H1 (cell line): Measurements from ENCODE around the gene ENTPD6. TPM values are rescaled to one million over a fixed set of nuclear protein-coding genes. Genes with fewer than 3 reads are reported as not detected.

Source experiments
- POLR2AphosphoS5 ChIP-seq: IDR thresholded peaks from 2 replicates; pipeline ENCODE4 v1.6.1; 2011; ENCODE audit warnings: low read depth, low read length
- polyA plus RNA-seq, 7 experiments: library from polyadenylated mRNA; depleted of rRNA in 3 of 7; stranded (reverse) in 5 of 7; unstranded in 2 of 7; fragments of >200 nt in 5 of 7; fragments of 200-250 nt in 2 of 7; gene quantifications; 1 replicate in 5 of 7; 2 replicates in 1 of 7; 4 replicates in 1 of 7; pipeline versions ENCODE4 v1.2.1 to v1.2.3, GENCODE V29; 2011 to 2013; ENCODE audit warnings: missing spikeins in 2 of 7, mixed read lengths in 2 of 7
- total RNA-seq: library from RNA; stranded (reverse); fragmentation: NEBNext Ultra II Directional; extraction: Animal tissue kit (Norgen Biotek cat#: 25700); gene quantifications from 2 replicates; pipeline ENCODE4 v1.2.1, GENCODE V29; 2021
- TF ChIP-seq, protein P1 (sequence below): fragments of 300-600 bp; sonication (generic); IDR thresholded peaks from 2 replicates; pipeline ENCODE4 v1.7.1; 2012; ENCODE audit warnings: low read length, moderate library complexity, mild to moderate bottlenecking, inconsistent platforms; ENCODE audit not compliant: insufficient replicate concordance
- TF ChIP-seq, protein P2 (sequence below): IDR thresholded peaks from 2 replicates; pipeline ENCODE4 v1.6.1; 2011; ENCODE audit warnings: low read length, improper control_type of control experiment

ENTPD6 gene
- total and polyA plus RNA-seq, 2 of the 8 experiments (the other 6 are each of a cell fraction or from before 2014, with no cell fraction given), result 47.8 to 57.3 TPM

GRCh38 chr20:25203089-25203488 lies 7.6 kb downstream of the ENTPD6 start (continued):
- TF ChIP-seq, protein P1, sequence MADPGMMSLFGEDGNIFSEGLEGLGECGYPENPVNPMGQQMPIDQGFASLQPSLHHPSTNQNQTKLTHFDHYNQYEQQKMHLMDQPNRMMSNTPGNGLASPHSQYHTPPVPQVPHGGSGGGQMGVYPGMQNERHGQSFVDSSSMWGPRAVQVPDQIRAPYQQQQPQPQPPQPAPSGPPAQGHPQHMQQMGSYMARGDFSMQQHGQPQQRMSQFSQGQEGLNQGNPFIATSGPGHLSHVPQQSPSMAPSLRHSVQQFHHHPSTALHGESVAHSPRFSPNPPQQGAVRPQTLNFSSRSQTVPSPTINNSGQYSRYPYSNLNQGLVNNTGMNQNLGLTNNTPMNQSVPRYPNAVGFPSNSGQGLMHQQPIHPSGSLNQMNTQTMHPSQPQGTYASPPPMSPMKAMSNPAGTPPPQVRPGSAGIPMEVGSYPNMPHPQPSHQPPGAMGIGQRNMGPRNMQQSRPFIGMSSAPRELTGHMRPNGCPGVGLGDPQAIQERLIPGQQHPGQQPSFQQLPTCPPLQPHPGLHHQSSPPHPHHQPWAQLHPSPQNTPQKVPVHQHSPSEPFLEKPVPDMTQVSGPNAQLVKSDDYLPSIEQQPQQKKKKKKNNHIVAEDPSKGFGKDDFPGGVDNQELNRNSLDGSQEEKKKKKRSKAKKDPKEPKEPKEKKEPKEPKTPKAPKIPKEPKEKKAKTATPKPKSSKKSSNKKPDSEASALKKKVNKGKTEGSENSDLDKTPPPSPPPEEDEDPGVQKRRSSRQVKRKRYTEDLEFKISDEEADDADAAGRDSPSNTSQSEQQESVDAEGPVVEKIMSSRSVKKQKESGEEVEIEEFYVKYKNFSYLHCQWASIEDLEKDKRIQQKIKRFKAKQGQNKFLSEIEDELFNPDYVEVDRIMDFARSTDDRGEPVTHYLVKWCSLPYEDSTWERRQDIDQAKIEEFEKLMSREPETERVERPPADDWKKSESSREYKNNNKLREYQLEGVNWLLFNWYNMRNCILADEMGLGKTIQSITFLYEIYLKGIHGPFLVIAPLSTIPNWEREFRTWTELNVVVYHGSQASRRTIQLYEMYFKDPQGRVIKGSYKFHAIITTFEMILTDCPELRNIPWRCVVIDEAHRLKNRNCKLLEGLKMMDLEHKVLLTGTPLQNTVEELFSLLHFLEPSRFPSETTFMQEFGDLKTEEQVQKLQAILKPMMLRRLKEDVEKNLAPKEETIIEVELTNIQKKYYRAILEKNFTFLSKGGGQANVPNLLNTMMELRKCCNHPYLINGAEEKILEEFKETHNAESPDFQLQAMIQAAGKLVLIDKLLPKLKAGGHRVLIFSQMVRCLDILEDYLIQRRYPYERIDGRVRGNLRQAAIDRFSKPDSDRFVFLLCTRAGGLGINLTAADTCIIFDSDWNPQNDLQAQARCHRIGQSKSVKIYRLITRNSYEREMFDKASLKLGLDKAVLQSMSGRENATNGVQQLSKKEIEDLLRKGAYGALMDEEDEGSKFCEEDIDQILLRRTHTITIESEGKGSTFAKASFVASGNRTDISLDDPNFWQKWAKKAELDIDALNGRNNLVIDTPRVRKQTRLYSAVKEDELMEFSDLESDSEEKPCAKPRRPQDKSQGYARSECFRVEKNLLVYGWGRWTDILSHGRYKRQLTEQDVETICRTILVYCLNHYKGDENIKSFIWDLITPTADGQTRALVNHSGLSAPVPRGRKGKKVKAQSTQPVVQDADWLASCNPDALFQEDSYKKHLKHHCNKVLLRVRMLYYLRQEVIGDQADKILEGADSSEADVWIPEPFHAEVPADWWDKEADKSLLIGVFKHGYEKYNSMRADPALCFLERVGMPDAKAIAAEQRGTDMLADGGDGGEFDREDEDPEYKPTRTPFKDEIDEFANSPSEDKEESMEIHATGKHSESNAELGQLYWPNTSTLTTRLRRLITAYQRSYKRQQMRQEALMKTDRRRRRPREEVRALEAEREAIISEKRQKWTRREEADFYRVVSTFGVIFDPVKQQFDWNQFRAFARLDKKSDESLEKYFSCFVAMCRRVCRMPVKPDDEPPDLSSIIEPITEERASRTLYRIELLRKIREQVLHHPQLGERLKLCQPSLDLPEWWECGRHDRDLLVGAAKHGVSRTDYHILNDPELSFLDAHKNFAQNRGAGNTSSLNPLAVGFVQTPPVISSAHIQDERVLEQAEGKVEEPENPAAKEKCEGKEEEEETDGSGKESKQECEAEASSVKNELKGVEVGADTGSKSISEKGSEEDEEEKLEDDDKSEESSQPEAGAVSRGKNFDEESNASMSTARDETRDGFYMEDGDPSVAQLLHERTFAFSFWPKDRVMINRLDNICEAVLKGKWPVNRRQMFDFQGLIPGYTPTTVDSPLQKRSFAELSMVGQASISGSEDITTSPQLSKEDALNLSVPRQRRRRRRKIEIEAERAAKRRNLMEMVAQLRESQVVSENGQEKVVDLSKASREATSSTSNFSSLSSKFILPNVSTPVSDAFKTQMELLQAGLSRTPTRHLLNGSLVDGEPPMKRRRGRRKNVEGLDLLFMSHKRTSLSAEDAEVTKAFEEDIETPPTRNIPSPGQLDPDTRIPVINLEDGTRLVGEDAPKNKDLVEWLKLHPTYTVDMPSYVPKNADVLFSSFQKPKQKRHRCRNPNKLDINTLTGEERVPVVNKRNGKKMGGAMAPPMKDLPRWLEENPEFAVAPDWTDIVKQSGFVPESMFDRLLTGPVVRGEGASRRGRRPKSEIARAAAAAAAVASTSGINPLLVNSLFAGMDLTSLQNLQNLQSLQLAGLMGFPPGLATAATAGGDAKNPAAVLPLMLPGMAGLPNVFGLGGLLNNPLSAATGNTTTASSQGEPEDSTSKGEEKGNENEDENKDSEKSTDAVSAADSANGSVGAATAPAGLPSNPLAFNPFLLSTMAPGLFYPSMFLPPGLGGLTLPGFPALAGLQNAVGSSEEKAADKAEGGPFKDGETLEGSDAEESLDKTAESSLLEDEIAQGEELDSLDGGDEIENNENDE, result no peak
- TF ChIP-seq, protein P2, sequence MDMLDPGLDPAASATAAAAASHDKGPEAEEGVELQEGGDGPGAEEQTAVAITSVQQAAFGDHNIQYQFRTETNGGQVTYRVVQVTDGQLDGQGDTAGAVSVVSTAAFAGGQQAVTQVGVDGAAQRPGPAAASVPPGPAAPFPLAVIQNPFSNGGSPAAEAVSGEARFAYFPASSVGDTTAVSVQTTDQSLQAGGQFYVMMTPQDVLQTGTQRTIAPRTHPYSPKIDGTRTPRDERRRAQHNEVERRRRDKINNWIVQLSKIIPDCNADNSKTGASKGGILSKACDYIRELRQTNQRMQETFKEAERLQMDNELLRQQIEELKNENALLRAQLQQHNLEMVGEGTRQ, result no peak
- no peak for TF ChIP-seq POLR2AphosphoS5
